Type B pancreatic cell (in vitro differentiated cells): ENCODE data around the gene C12orf60. TPM values are rescaled to one million over a fixed set of nuclear protein-coding genes. Genes with fewer than 3 reads are reported as not detected.
A peak's percentile ranks its signal among the peaks of the same experiment; 100 is the strongest.

Experiments
- DNase-seq: peaks from one replicate; pipeline ENCODE4 v3.0.0; 2021; ENCODE audit warnings: mixed read lengths; ENCODE audit not compliant: unreplicated experiment; ENCODE audit errors: extremely low spot score
- H3K27ac Mint-ChIP-seq: 2 replicates; pipeline ENCODE4 v1.8.0; 2021; ENCODE audit warnings: mild to moderate bottlenecking, mixed read lengths
- H3K27me3 Mint-ChIP-seq: 2 replicates; pipeline ENCODE4 v1.8.0; 2021; ENCODE audit warnings: mixed read lengths
- H3K36me3 Mint-ChIP-seq: 2 replicates; pipeline ENCODE4 v1.8.0; 2021; ENCODE audit warnings: mixed read lengths
- H3K4me1 Mint-ChIP-seq: one replicate; pipeline ENCODE4 v1.8.0; 2021; ENCODE audit warnings: mixed read lengths; ENCODE audit not compliant: unreplicated experiment
- H3K4me3 Mint-ChIP-seq: 2 replicates; pipeline ENCODE4 v1.8.0; 2021; ENCODE audit warnings: mild to moderate bottlenecking, mixed read lengths
- H3K9me3 Mint-ChIP-seq: 2 replicates; pipeline ENCODE4 v1.8.0; 2021; ENCODE audit warnings: mixed read lengths
- total RNA-seq: library from RNA; stranded (reverse); gene quantifications from 2 replicates; pipeline ENCODE4 v1.2.1, GENCODE V29; 2021; ENCODE audit warnings: low replicate concordance
- TF ChIP-seq, protein P1 (sequence below): fragments of 200-600 bp; sonication (generic); conservative IDR thresholded peaks from 2 replicates; pipeline ENCODE4 v1.5.0; 2021; ENCODE audit warnings: antibody characterized with exemption, mild to moderate bottlenecking

The C12orf60 gene
- total RNA-seq, 1 donor from 2014 or later: 2.7 TPM

DNA sequence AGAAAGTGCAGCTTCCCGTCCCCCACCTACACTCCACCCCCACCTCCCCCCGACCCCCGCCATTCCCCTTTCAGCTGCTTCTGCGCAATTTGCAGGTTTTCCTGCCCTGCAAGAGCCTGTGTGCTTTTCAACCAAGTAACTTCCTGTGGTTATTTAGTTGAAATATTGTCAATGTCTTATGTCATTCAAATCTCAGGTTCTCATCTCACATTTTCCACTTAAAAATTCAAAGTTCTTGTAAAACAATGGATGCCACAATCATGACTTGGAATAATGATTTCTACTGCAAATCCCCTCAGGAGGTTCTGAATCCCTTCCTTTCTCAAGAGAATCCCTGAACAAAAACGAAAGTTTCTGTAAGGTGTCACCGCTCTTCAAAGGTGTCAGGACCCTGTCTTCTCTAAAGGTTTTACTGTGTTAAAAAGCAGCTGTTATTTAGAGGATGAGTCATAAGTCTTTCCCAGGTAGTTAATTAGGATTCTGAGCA is 31.8 kb upstream of the C12orf60 start:
- H3K27ac Mint-ChIP-seq: peak overlapping the region; percentile 96
- peaks cover 4% of the 10 kb centered on the region for H3K9me3 Mint-ChIP-seq
- H3K4me1 Mint-ChIP-seq: peaks cover 25% of the 10 kb centered on the region
- H3K27me3 Mint-ChIP-seq: peaks cover 13% of the 10 kb centered on the region
- peaks cover 50% of the 10 kb centered on the region for H3K36me3 Mint-ChIP-seq
- DNase-seq: no peak
- H3K4me3 Mint-ChIP-seq: peak overlapping the region; percentile 95
- TF ChIP-seq, protein P1, sequence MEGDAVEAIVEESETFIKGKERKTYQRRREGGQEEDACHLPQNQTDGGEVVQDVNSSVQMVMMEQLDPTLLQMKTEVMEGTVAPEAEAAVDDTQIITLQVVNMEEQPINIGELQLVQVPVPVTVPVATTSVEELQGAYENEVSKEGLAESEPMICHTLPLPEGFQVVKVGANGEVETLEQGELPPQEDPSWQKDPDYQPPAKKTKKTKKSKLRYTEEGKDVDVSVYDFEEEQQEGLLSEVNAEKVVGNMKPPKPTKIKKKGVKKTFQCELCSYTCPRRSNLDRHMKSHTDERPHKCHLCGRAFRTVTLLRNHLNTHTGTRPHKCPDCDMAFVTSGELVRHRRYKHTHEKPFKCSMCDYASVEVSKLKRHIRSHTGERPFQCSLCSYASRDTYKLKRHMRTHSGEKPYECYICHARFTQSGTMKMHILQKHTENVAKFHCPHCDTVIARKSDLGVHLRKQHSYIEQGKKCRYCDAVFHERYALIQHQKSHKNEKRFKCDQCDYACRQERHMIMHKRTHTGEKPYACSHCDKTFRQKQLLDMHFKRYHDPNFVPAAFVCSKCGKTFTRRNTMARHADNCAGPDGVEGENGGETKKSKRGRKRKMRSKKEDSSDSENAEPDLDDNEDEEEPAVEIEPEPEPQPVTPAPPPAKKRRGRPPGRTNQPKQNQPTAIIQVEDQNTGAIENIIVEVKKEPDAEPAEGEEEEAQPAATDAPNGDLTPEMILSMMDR: no peak

DNA sequence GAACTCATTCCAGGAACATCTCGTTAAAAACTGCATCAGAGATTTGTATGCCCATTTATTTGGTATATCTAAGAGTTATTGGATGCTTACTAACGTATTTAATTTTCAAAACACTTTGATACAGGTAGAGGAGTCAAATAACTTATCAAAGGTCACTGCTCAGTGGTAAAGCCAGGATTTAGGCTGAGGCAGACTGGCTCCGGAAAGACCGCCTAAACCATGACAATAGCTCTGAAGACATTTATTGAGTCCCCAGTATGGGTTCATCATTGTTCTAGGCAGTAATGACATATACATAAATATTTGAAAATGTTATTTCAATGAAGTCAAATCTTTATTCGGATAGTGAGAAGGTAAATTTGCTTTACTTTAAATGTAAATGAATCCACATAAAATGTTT is 30.5 kb upstream of the C12orf60 start:
- peaks cover 29% of the 10 kb centered on the region for H3K4me1 Mint-ChIP-seq
- DNase-seq: no peak
- H3K27me3 Mint-ChIP-seq: peaks cover 13% of the 10 kb centered on the region
- H3K9me3 Mint-ChIP-seq: no peaks in the 10 kb centered on the region
- H3K4me3 Mint-ChIP-seq: peak overlapping the region; percentile 98
- peaks cover 38% of the 10 kb centered on the region for H3K36me3 Mint-ChIP-seq
- TF ChIP-seq, protein P1: no peak
- H3K27ac Mint-ChIP-seq: peak overlapping the region; percentile 50

DNA sequence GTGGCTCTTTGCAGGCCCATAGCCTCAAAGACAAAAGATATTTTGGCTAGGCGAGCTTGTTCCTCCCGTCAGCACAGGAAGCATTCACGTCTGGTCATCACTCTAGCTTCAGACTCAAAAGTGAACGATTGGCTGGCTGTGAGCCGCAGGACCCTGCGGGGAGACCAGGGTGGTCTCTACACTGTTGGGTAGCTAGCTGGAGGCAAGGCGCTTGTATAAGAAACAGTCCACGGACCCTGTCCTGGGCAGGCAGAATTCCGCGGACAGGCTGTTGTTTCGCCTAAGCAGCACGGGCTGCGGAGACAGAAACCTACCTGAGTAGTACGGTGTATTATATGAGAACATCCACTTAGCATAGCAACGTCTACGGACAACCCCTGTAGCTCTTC is 29.8 kb upstream of the C12orf60 start:
- Mint-ChIP-seq H3K9me3 (no peaks in the 10 kb centered on the region), H3K36me3 (peaks cover 36% of the 10 kb centered on the region), H3K4me3 (peak overlapping the region; percentile 98), H3K27ac (peak overlapping the region; percentile 98), H3K27me3 (peaks cover 13% of the 10 kb centered on the region), H3K4me1 (peaks cover 27% of the 10 kb centered on the region)
- TF ChIP-seq, protein P1: no peak
- DNase-seq: no peak

DNA sequence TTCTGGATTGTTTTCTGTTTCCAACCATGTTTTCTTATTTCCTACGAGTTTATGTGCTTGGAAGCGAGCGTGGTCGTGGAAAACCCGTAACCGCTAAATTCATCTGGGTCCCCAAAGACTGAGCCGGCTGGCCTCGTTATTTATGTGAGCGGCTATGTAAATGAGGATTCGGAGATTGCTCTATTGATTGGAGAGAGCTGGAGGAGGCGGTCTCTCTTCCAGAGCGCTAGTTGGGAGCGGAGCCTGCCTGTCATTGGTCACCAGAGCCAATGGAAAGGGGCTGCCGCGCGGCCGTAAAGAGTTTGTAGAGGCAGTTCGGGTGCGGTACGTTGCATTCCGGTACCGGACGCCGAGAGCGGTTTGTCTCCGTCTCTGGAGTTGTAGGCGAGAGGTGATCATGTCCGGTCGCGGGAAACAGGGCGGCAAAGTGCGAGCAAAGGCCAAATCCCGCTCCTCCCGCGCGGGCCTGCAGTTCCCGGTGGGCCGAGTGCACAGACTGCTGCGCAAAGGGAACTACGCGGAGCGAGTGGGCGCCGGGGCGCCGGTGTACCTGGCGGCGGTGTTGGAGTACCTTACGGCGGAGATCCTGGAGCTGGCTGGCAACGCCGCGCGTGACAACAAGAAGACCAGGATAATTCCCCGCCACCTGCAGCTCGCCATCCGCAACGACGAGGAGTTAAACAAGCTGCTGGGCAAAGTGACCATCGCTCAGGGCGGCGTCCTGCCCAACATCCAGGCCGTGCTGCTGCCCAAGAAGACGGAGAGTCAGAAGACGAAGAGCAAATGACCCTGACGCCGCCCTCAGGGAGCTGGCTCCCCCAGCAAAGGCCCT is 29.2 kb upstream of the C12orf60 start:
- TF ChIP-seq, protein P1: peak; percentile 30
- Mint-ChIP-seq H3K27me3 (peaks cover 13% of the 10 kb centered on the region), H3K9me3 (no peaks in the 10 kb centered on the region), H3K27ac (peak overlapping the region; percentile 98), H3K4me1 (peaks cover 24% of the 10 kb centered on the region), H3K36me3 (peaks cover 33% of the 10 kb centered on the region), H3K4me3 (peak overlapping the region; percentile 98)
- peak; percentile 89 for DNase-seq

DNA sequence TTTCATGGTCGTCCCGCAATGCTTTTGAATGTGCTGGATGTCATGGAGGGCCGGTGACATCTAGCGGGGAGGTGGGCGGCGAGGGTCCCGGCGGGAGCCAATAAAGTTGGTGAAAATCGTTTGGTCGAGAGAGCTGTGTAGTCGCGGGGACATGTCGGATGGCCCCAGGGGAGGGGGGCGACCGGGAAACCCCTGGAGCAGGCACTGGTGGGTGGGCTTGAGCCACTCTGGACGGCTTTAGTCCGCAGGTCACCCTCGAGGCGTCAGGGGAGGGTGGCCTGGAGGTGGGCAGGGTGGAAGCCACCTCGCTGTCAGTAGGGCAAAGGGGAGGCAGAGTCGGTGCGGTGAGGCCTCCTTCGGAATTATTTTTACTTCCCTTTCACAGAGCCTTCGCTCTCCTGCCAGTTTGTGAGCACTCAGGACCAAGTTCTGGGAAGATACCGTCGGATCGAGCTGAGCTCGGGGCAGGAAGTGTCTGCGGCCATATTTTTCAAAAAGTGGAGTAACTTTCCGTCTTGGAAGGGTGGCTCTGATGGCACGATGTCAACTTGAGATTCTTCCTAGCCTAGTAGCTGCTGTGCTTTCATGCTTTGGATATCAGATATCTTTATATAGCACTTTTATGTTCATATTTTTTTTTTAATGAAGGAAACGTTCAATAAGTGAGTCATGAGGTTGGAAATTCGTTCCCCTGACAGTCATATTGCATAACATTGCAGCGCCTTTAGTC is 28.4 kb upstream of the C12orf60 start:
- Mint-ChIP-seq H3K36me3 (peaks cover 29% of the 10 kb centered on the region), H3K27me3 (peaks cover 13% of the 10 kb centered on the region), H3K4me3 (peak overlapping the region; percentile 98), H3K9me3 (no peaks in the 10 kb centered on the region), H3K27ac (peak overlapping the region; percentile 98), H3K4me1 (peaks cover 29% of the 10 kb centered on the region)
- TF ChIP-seq, protein P1: no peak
- peak; percentile 72 for DNase-seq
